GM19043 (cell line): Measurements from ENCODE around the gene GTF3A.
A peak's percentile ranks its signal among the peaks of the same experiment; 100 is the strongest.

Source experiments
- ATAC-seq: cut with Tn5 transposase; IDR thresholded peaks from one replicate; pipeline ENCODE4 v1.9.1; 2021; ENCODE audit warnings: low read depth; ENCODE audit not compliant: unreplicated experiment

Gene GTF3A

GRCh38 chr13:27446986-27447583, 22.7 kb downstream of the GTF3A start:
- peak; percentile 36 for ATAC-seq

GRCh38 chr13:27448308-27448707, 23.9 kb downstream of the GTF3A start:
- no peak for ATAC-seq

- no peak for ATAC-seq
Measured at GRCh38 chr13:27449081-27449603, 24.7 kb downstream of the GTF3A start.

- ATAC-seq: peak; percentile 73
Measured at GRCh38 chr13:27449936-27450828, 25.8 kb downstream of the GTF3A start, which contains the start of gene MTIF3. TSS of gene MTIF3 (minus strand) at chr13:27450564. CDS start at chr13:27440448, 10,116 bp downstream.

GRCh38 chr13:27450921-27451471, 26.6 kb downstream of the GTF3A start:
- ATAC-seq: no peak

- ATAC-seq: no peak
Measured at GRCh38 chr13:27455331-27455855, 31.0 kb downstream of the GTF3A start.

- no peak for ATAC-seq
Measured at GRCh38 chr13:27461940-27462584, 37.6 kb downstream of the GTF3A start.

GRCh38 chr13:27463500-27463899, 39.1 kb downstream of the GTF3A start:
- ATAC-seq: no peak

GRCh38 chr13:27465611-27466010, 41.2 kb downstream of the GTF3A start:
- no peak for ATAC-seq

GRCh38 chr13:27466513-27466912, 42.1 kb downstream of the GTF3A start:
- no peak for ATAC-seq

- no peak for ATAC-seq
Measured at GRCh38 chr13:27470075-27470820, 45.8 kb downstream of the GTF3A start.

- no peak for ATAC-seq
Measured at GRCh38 chr13:27472441-27472840, 48.0 kb downstream of the GTF3A start.

- no peak for ATAC-seq
Measured at GRCh38 chr13:27472941-27473340, 48.5 kb downstream of the GTF3A start.

- no peak for ATAC-seq
Measured at GRCh38 chr13:27474751-27475268, 50.4 kb downstream of the GTF3A start.

- ATAC-seq: peak; percentile 61
Measured at GRCh38 chr13:27476943-27477703, 52.7 kb downstream of the GTF3A start.

GRCh38 chr13:27481766-27482165, 57.3 kb downstream of the GTF3A start:
- no peak for ATAC-seq

- peak; percentile 93 for ATAC-seq
Measured at GRCh38 chr13:27482983-27483382, 58.6 kb downstream of the GTF3A start.

GRCh38 chr13:27483421-27483820, 59.0 kb downstream of the GTF3A start:
- ATAC-seq: no peak
